ENCODE results near the gene KRTAP3-2.
A peak's percentile ranks its signal among the peaks of the same experiment; 100 is the strongest.

Gene KRTAP3-2

GRCh38 chr17:41019415-41019814, 19.7 kb upstream of the KRTAP3-2 start:
- Histone ChIP-seq H3K4me3 (replicated peaks; ENCODE audit: insufficient read depth, low read length) (no peak overlapping the region), H3K27me3 (ENCODE audit: insufficient read depth, poor library complexity, severe bottlenecking) (no peaks in the 10 kb centered on the region), H3K27ac (replicated peaks) (no peak overlapping the region)
- TF ChIP-seq SPI1 (IDR thresholded peaks at IDR 0.05; ENCODE audit: borderline replicate concordance, low read depth) = no peak
- TF ChIP-seq, protein P1, sequence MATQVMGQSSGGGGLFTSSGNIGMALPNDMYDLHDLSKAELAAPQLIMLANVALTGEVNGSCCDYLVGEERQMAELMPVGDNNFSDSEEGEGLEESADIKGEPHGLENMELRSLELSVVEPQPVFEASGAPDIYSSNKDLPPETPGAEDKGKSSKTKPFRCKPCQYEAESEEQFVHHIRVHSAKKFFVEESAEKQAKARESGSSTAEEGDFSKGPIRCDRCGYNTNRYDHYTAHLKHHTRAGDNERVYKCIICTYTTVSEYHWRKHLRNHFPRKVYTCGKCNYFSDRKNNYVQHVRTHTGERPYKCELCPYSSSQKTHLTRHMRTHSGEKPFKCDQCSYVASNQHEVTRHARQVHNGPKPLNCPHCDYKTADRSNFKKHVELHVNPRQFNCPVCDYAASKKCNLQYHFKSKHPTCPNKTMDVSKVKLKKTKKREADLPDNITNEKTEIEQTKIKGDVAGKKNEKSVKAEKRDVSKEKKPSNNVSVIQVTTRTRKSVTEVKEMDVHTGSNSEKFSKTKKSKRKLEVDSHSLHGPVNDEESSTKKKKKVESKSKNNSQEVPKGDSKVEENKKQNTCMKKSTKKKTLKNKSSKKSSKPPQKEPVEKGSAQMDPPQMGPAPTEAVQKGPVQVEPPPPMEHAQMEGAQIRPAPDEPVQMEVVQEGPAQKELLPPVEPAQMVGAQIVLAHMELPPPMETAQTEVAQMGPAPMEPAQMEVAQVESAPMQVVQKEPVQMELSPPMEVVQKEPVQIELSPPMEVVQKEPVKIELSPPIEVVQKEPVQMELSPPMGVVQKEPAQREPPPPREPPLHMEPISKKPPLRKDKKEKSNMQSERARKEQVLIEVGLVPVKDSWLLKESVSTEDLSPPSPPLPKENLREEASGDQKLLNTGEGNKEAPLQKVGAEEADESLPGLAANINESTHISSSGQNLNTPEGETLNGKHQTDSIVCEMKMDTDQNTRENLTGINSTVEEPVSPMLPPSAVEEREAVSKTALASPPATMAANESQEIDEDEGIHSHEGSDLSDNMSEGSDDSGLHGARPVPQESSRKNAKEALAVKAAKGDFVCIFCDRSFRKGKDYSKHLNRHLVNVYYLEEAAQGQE (IDR thresholded peaks at IDR 0.05; ENCODE audit: insufficient replicate concordance, low read depth) = no peak
- no peak for TF ChIP-seq GABPA (IDR thresholded peaks at IDR 0.05; ENCODE audit: low read depth)
- TF ChIP-seq POLR2AphosphoS5 (IDR thresholded peaks at IDR 0.05; ENCODE audit: low read depth) = no peak
- TF ChIP-seq CTCF (IDR thresholded peaks at IDR 0.05; ENCODE audit: insufficient read depth, low read length) = no peak
- DNase-seq (ENCODE audit: low read depth in 1 of 2, low spot score in 1 of 2) = no peak

- peak in 1 of 2 experiments; percentile 58 for DNase-seq (ENCODE audit: low read depth in 1 of 2, low spot score in 1 of 2)
- H3K27me3 ChIP-seq (ENCODE audit: insufficient read depth, poor library complexity, severe bottlenecking) = no peaks in the 10 kb centered on the region
- no peak overlapping the region for H3K27ac ChIP-seq (replicated peaks)
- TF ChIP-seq POLR2AphosphoS5 (IDR thresholded peaks at IDR 0.05; ENCODE audit: low read depth) (no peak), GABPA (IDR thresholded peaks at IDR 0.05; ENCODE audit: low read depth) (no peak), CTCF (IDR thresholded peaks at IDR 0.05; ENCODE audit: insufficient read depth, low read length) (no peak), SPI1 (IDR thresholded peaks at IDR 0.05; ENCODE audit: borderline replicate concordance, low read depth) (no peak)
- TF ChIP-seq, protein P1 (IDR thresholded peaks at IDR 0.05; ENCODE audit: insufficient replicate concordance, low read depth) = no peak
- H3K4me3 ChIP-seq (replicated peaks; ENCODE audit: insufficient read depth, low read length) = no peak overlapping the region
These were observed 18.8 kb upstream of the KRTAP3-2 start for GRCh38 chr17:41018541-41018940.

DNA sequence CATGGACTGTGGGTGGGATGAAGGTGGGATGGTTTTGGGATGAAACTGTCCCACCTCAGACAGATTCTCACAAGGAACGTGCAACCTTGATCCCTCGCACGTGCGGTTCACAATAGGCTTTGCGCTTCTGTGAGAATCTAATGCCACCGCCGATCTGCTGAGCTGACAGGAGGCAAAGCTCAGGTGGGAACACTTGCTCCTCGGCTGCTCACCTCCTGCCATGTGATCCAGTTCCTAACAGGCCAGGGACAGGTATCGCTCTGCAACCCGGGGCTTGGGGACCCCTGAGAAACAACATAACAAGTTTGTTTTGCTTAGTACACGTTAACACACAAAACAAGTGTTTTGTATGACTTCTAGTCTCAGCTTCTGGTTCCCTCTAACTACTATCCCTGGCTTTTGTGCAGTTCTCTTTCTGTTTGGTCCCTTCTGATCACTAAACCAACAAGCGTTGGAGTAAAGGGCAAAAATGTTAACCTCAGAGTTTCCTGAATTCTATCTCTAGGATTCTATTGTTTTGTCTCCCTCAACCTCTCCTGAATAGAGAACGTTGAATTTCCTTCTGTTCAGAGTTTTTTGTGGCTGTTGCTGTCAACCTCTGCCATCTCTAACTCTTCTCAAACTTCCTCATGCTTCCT, 17.0 kb upstream of the KRTAP3-2 start:
- no peak overlapping the region for H3K27ac ChIP-seq (replicated peaks)
- no peak for DNase-seq (ENCODE audit: low read depth in 1 of 2, low spot score in 1 of 2)
- no peak overlapping the region for H3K4me3 ChIP-seq (replicated peaks; ENCODE audit: insufficient read depth, low read length)
- H3K27me3 ChIP-seq (ENCODE audit: insufficient read depth, poor library complexity, severe bottlenecking) = no peaks in the 10 kb centered on the region
- TF ChIP-seq GABPA (IDR thresholded peaks at IDR 0.05; ENCODE audit: low read depth) (no peak), CTCF (IDR thresholded peaks at IDR 0.05; ENCODE audit: insufficient read depth, low read length) (no peak), SPI1 (IDR thresholded peaks at IDR 0.05; ENCODE audit: borderline replicate concordance, low read depth) (no peak), POLR2AphosphoS5 (IDR thresholded peaks at IDR 0.05; ENCODE audit: low read depth) (no peak)
- TF ChIP-seq, protein P1 (IDR thresholded peaks at IDR 0.05; ENCODE audit: insufficient replicate concordance, low read depth) = no peak

Measured in HL-60 (cell line).